ELR (cell line): ENCODE data around the gene ADAMTS14.

ENCODE experiments used
- DNase-seq: peaks from one replicate; pipeline ENCODE4 v3.0.0-alpha.2; 2015; ENCODE audit warnings: low read depth

The ADAMTS14 gene

GRCh38 chr10:70773461-70773860 lies 101.2 kb downstream of the ADAMTS14 start:
- no peak for DNase-seq

GRCh38 chr10:70773965-70774809 lies 101.9 kb downstream of the ADAMTS14 start:
- DNase-seq: no peak

- no peak for DNase-seq
These were observed 102.7 kb downstream of the ADAMTS14 start for GRCh38 chr10:70774810-70775678.

GRCh38 chr10:70775679-70776454 lies 103.6 kb downstream of the ADAMTS14 start:
- no peak for DNase-seq

- DNase-seq: no peak
These were observed 104.2 kb downstream of the ADAMTS14 start for GRCh38 chr10:70776455-70777005.

- no peak for DNase-seq
These were observed 105.0 kb downstream of the ADAMTS14 start for GRCh38 chr10:70777063-70777875.

GRCh38 chr10:70778267-70778924 lies 106.1 kb downstream of the ADAMTS14 start:
- no peak for DNase-seq

GRCh38 chr10:70779088-70779487 lies 106.8 kb downstream of the ADAMTS14 start:
- DNase-seq: no peak

- no peak for DNase-seq
These were observed 107.4 kb downstream of the ADAMTS14 start for GRCh38 chr10:70779511-70780369.

GRCh38 chr10:70780370-70780760 lies 108.1 kb downstream of the ADAMTS14 start:
- DNase-seq: no peak

- DNase-seq: no peak
These were observed 108.5 kb downstream of the ADAMTS14 start for GRCh38 chr10:70780772-70781171.

- no peak for DNase-seq
These were observed 109.2 kb downstream of the ADAMTS14 start for GRCh38 chr10:70781461-70782051.

GRCh38 chr10:70782086-70782745 lies 109.9 kb downstream of the ADAMTS14 start:
- DNase-seq: no peak

- DNase-seq: no peak
These were observed 110.7 kb downstream of the ADAMTS14 start for GRCh38 chr10:70782746-70783680.

- no peak for DNase-seq
These were observed 111.7 kb downstream of the ADAMTS14 start for GRCh38 chr10:70784016-70784415.

GRCh38 chr10:70784471-70784870 lies 112.2 kb downstream of the ADAMTS14 start:
- peak; percentile 34 for DNase-seq

- no peak for DNase-seq
These were observed 112.9 kb downstream of the ADAMTS14 start, which contains the start of gene TBATA for GRCh38 chr10:70785190-70785589. Gene TBATA (minus strand): TSS chr10:70785377. CDS start chr10:70783379, 1,998 bp downstream.
